Ishikawa (cell line): Measurements from ENCODE around the gene CHRNA4.

Experiments used
- FOXM1 ChIP-seq: IDR thresholded peaks from 2 replicates; pipeline ENCODE4 v1.6.1; 2012; ENCODE audit warnings: low read depth, borderline replicate concordance
- YY1 ChIP-seq: IDR thresholded peaks from 2 replicates; pipeline ENCODE4 v1.6.1; 2012; ENCODE audit warnings: low read depth
- TF ChIP-seq, protein P1 (sequence below): IDR thresholded peaks from 2 replicates; pipeline ENCODE4 v1.6.1; 2012; ENCODE audit warnings: low read depth, mild to moderate bottlenecking

DNA sequence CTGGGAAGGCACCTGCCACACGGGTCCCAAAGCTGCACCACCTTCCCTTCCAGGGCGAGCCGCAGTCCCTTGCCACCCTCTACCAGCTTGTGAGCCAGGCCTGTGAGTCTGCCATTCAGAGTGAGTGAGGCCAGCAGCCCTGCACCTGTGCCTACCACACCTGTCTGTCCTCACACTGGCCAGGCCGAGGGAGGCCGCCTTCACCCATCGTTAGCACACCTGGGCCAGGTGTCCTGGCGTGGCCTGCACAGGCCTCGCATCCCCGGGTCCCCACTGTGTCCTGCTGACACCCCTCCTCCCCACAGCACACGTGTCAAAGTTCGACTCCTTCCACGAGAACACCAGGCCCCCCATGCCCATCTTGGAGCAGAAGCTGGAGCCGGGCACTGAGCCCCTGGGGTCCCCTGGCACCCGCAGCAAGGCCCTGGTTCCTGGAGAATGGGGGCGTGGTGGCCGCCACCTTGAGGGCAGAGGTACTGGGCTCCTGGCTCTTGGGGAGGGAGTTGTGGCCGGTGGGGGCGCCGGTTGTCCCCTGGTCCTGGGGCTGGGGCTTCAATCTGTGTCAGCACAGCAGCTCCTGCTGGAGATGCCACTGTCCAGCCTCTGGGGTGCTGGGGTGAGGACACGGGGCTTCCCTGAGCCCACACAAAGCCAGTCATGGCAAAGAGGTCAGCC lies 33.0 kb downstream of the CHRNA4 start:
- TF ChIP-seq FOXM1 = no peak
- TF ChIP-seq YY1 = no peak
- TF ChIP-seq, protein P1, sequence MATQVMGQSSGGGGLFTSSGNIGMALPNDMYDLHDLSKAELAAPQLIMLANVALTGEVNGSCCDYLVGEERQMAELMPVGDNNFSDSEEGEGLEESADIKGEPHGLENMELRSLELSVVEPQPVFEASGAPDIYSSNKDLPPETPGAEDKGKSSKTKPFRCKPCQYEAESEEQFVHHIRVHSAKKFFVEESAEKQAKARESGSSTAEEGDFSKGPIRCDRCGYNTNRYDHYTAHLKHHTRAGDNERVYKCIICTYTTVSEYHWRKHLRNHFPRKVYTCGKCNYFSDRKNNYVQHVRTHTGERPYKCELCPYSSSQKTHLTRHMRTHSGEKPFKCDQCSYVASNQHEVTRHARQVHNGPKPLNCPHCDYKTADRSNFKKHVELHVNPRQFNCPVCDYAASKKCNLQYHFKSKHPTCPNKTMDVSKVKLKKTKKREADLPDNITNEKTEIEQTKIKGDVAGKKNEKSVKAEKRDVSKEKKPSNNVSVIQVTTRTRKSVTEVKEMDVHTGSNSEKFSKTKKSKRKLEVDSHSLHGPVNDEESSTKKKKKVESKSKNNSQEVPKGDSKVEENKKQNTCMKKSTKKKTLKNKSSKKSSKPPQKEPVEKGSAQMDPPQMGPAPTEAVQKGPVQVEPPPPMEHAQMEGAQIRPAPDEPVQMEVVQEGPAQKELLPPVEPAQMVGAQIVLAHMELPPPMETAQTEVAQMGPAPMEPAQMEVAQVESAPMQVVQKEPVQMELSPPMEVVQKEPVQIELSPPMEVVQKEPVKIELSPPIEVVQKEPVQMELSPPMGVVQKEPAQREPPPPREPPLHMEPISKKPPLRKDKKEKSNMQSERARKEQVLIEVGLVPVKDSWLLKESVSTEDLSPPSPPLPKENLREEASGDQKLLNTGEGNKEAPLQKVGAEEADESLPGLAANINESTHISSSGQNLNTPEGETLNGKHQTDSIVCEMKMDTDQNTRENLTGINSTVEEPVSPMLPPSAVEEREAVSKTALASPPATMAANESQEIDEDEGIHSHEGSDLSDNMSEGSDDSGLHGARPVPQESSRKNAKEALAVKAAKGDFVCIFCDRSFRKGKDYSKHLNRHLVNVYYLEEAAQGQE = peak; percentile 34; the same call in 1 of the 2 replicates
